ENCODE measurements around the gene NDST3.

DNA sequence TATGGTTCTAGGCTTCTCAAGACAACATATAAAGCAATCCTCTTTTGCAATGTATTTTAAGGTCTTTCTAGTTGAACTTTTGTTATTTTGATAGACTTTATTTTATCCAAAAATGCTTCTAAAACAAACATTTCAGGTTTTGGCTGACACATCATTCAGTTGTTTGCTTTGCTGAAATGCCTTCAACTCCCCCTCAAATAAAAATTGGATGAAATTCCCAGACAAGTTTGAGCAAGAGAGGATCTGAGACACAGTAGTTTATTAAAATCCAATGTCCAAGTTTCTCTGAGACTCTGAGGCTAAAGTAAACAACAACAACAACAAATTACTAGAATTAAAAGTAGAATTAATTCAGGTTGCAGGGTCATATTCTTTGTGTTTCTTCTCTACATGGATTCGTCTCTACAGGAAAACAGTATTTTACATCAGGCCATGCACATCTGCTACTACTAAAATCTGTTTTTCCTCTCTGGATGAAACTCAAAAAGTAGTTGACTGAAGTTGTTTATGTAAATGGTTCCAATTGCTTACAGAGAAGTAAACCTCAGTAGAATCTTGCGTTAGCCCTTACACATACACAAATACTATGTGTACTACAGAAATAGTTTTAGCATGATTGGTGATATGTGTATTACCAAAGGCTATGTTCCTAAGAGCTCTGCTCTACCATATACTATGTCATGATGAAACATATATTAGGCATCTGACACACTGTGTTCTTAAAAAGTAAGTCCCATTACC is 253.6 kb downstream of the NDST3 start:
- TF ChIP-seq EZH2 (IDR thresholded peaks at IDR 0.05; ENCODE audit: low read length) (no peak), CTCF (optimal IDR thresholded peaks at IDR 0.05 in 1 of 3, IDR thresholded peaks at IDR 0.05 in 1 of 3, conservative IDR thresholded peaks at IDR 0.05 in 1 of 3; ENCODE audit: extremely low read depth in 1 of 3, insufficient read depth in 2 of 3, low read length in 3 of 3) (no peak)
